ENCODE data around the gene NECTIN2. TPM values are rescaled to one million over a fixed set of nuclear protein-coding genes. Genes with fewer than 3 reads are reported as not detected.
"Not testable (repeated sequence)": the region's sequence is repeated elsewhere in the genome, so short reads cannot be mapped to it uniquely, and the experiment has no call there.

The NECTIN2 gene
- total RNA-seq, 2 experiments from 2014 or later = not detected

DNA sequence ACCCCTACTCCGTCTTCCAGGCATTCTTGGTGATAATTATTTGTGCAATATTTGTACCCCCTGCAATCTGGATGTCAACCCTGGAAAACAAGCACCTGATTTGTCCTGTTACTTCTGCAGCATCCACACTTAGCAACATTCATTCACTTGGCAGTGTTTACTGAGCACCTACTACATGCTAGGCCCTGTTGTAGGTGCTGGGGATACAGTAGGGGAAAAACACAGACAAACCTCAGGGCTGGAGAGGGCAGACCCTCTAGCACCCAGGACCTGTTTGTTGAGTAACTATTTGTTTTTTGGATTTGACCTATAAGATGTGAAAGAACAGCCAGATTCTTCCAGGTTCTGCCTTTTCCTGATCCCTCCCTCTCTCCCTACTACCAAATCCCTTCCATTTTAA lies 9.5 kb downstream of the NECTIN2 start:
- CTCF ChIA-PET (ENCODE audit: unreplicated experiment) = no interaction called here
- Histone ChIP-seq H4K20me1 (ENCODE audit: insufficient read depth, low read length) (no peaks in the 10 kb centered on the region), H3K27ac (ENCODE audit: low read depth, low read length, poor library complexity, severe bottlenecking) (no peak overlapping the region), H3K4me1 (ENCODE audit: insufficient read depth, low read length, poor library complexity, severe bottlenecking) (no peaks in the 10 kb centered on the region), H3K9me3 (ENCODE audit: low read length) (no peaks in the 10 kb centered on the region), H3K4me2 (ENCODE audit: low read length) (no peak overlapping the region), H3K9me2 (ENCODE audit: insufficient read depth, low read length) (no peaks in the 10 kb centered on the region), H3K79me2 (ENCODE audit: insufficient read depth, low read depth, low read length) (no peaks in the 10 kb centered on the region), H3K4me3 (ENCODE audit: low read depth, low read length, poor library complexity, severe bottlenecking) (no peak overlapping the region), H2AFZ (ENCODE audit: low read length) (no peak overlapping the region), H3K36me3 (ENCODE audit: insufficient read depth, low read length) (no peaks in the 10 kb centered on the region)
- POLR2A ChIA-PET = no interaction called here
- intact Hi-C loops (cut with micrococcal nuclease; ENCODE audit: unreplicated experiment) = no loop called here
- TF ChIP-seq, protein P1, sequence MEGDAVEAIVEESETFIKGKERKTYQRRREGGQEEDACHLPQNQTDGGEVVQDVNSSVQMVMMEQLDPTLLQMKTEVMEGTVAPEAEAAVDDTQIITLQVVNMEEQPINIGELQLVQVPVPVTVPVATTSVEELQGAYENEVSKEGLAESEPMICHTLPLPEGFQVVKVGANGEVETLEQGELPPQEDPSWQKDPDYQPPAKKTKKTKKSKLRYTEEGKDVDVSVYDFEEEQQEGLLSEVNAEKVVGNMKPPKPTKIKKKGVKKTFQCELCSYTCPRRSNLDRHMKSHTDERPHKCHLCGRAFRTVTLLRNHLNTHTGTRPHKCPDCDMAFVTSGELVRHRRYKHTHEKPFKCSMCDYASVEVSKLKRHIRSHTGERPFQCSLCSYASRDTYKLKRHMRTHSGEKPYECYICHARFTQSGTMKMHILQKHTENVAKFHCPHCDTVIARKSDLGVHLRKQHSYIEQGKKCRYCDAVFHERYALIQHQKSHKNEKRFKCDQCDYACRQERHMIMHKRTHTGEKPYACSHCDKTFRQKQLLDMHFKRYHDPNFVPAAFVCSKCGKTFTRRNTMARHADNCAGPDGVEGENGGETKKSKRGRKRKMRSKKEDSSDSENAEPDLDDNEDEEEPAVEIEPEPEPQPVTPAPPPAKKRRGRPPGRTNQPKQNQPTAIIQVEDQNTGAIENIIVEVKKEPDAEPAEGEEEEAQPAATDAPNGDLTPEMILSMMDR (conservative IDR thresholded peaks at IDR 0.05; ENCODE audit: low read length) = no peak
- TF ChIP-seq EZH2phosphoT487 (IDR thresholded peaks at IDR 0.05; ENCODE audit: borderline replicate concordance, low read depth, low read length) = no peak
- DNase-seq (ENCODE audit: low spot score) = no peak
- no TSS peak for BruUV-seq (replicated peaks)

GRCh38 chr19:44856421-44857083 lies 10.5 kb downstream of the NECTIN2 start:
- H3K4me1 ChIP-seq (ENCODE audit: insufficient read depth, low read length, poor library complexity, severe bottlenecking) = no peaks in the 10 kb centered on the region
- intact Hi-C loops (cut with micrococcal nuclease; ENCODE audit: unreplicated experiment) = no loop called here
- no TSS peak for BruUV-seq (replicated peaks)
- no peaks in the 10 kb centered on the region for H3K36me3 ChIP-seq (ENCODE audit: insufficient read depth, low read length)
- TF ChIP-seq EZH2phosphoT487 (IDR thresholded peaks at IDR 0.05; ENCODE audit: borderline replicate concordance, low read depth, low read length) = no peak
- TF ChIP-seq, protein P1 (conservative IDR thresholded peaks at IDR 0.05; ENCODE audit: low read length) = no peak
- H3K9me2 ChIP-seq (ENCODE audit: insufficient read depth, low read length) = no peaks in the 10 kb centered on the region
- no peak overlapping the region for H2AFZ ChIP-seq (ENCODE audit: low read length)
- no peaks in the 10 kb centered on the region for H3K79me2 ChIP-seq (ENCODE audit: insufficient read depth, low read depth, low read length)
- ChIA-PET POLR2A (no interaction called here), CTCF (ENCODE audit: unreplicated experiment) (no interaction called here)
- H3K9me3 ChIP-seq (ENCODE audit: low read length) = no peaks in the 10 kb centered on the region
- H3K27ac ChIP-seq (ENCODE audit: low read depth, low read length, poor library complexity, severe bottlenecking) = no peak overlapping the region
- DNase-seq (ENCODE audit: low spot score) = no peak
- no peak overlapping the region for H3K4me2 ChIP-seq (ENCODE audit: low read length)
- no peaks in the 10 kb centered on the region for H4K20me1 ChIP-seq (ENCODE audit: insufficient read depth, low read length)
- H3K4me3 ChIP-seq (ENCODE audit: low read depth, low read length, poor library complexity, severe bottlenecking) = no peak overlapping the region

- H3K9me2 ChIP-seq (ENCODE audit: insufficient read depth, low read length) = no peaks in the 10 kb centered on the region
- H3K27ac ChIP-seq (ENCODE audit: low read depth, low read length, poor library complexity, severe bottlenecking) = no peak overlapping the region
- ChIA-PET CTCF (ENCODE audit: unreplicated experiment) (no interaction called here), POLR2A (no interaction called here)
- H4K20me1 ChIP-seq (ENCODE audit: insufficient read depth, low read length) = no peaks in the 10 kb centered on the region
- H2AFZ ChIP-seq (ENCODE audit: low read length) = no peak overlapping the region
- no peaks in the 10 kb centered on the region for H3K36me3 ChIP-seq (ENCODE audit: insufficient read depth, low read length)
- H3K4me2 ChIP-seq (ENCODE audit: low read length) = no peak overlapping the region
- no peak overlapping the region for H3K4me3 ChIP-seq (ENCODE audit: low read depth, low read length, poor library complexity, severe bottlenecking)
- intact Hi-C loops (cut with micrococcal nuclease; ENCODE audit: unreplicated experiment) = no loop called here
- TF ChIP-seq, protein P1 (conservative IDR thresholded peaks at IDR 0.05; ENCODE audit: low read length) = no peak
- no peak for TF ChIP-seq EZH2phosphoT487 (IDR thresholded peaks at IDR 0.05; ENCODE audit: borderline replicate concordance, low read depth, low read length)
- H3K9me3 ChIP-seq (ENCODE audit: low read length) = no peaks in the 10 kb centered on the region
- H3K79me2 ChIP-seq (ENCODE audit: insufficient read depth, low read depth, low read length) = no peaks in the 10 kb centered on the region
- BruUV-seq (replicated peaks) = no TSS peak
- DNase-seq (ENCODE audit: low spot score) = no peak
- H3K4me1 ChIP-seq (ENCODE audit: insufficient read depth, low read length, poor library complexity, severe bottlenecking) = no peaks in the 10 kb centered on the region
These were observed 11.7 kb downstream of the NECTIN2 start for GRCh38 chr19:44857837-44858236.

GRCh38 chr19:44861576-44861975 lies 15.5 kb downstream of the NECTIN2 start:
- BruUV-seq (replicated peaks); CTCF ChIA-PET (ENCODE audit: unreplicated experiment): not testable (repeated sequence)

More at GRCh38 chr19:44861576-44861975, 15.5 kb downstream of the NECTIN2 start:
- H4K20me1 ChIP-seq (ENCODE audit: insufficient read depth, low read length); H3K27ac ChIP-seq (ENCODE audit: low read depth, low read length, poor library complexity, severe bottlenecking); H3K9me3 ChIP-seq (ENCODE audit: low read length); H3K4me1 ChIP-seq (ENCODE audit: insufficient read depth, low read length, poor library complexity, severe bottlenecking); DNase-seq (ENCODE audit: low spot score); H2AFZ ChIP-seq (ENCODE audit: low read length); H3K36me3 ChIP-seq (ENCODE audit: insufficient read depth, low read length); intact Hi-C loops (cut with micrococcal nuclease; ENCODE audit: unreplicated experiment); POLR2A ChIA-PET; H3K9me2 ChIP-seq (ENCODE audit: insufficient read depth, low read length); H3K4me3 ChIP-seq (ENCODE audit: low read depth, low read length, poor library complexity, severe bottlenecking); H3K79me2 ChIP-seq (ENCODE audit: insufficient read depth, low read depth, low read length); H3K4me2 ChIP-seq (ENCODE audit: low read length): not testable (repeated sequence)
